ENCODE results near the gene SOX8.

DNA sequence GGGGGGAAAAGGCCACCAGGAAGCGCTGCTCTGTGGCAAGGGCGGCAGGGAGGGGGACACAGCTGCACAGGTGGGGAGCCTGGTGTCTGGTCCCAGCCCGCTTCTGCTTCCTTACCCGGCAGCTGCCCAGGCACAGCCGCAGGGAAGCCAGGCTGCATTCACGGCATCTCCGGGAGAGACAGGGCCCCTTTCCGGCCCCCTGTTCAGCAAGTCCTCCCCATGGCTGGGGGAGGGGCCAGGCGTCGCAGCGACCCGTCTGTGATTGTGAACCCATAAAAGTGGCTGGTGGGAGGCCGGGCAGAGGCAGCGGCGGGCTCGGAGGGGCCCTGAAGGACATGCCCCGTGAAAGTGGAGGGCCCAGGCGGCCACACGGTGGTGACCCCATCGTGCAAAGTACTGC is 28.7 kb downstream of the SOX8 start:
- TF ChIP-seq, protein P1, sequence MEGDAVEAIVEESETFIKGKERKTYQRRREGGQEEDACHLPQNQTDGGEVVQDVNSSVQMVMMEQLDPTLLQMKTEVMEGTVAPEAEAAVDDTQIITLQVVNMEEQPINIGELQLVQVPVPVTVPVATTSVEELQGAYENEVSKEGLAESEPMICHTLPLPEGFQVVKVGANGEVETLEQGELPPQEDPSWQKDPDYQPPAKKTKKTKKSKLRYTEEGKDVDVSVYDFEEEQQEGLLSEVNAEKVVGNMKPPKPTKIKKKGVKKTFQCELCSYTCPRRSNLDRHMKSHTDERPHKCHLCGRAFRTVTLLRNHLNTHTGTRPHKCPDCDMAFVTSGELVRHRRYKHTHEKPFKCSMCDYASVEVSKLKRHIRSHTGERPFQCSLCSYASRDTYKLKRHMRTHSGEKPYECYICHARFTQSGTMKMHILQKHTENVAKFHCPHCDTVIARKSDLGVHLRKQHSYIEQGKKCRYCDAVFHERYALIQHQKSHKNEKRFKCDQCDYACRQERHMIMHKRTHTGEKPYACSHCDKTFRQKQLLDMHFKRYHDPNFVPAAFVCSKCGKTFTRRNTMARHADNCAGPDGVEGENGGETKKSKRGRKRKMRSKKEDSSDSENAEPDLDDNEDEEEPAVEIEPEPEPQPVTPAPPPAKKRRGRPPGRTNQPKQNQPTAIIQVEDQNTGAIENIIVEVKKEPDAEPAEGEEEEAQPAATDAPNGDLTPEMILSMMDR (conservative IDR thresholded peaks at IDR 0.05; ENCODE audit: low read depth in 2 of 2), result no peak
- TF ChIP-seq JUNB (IDR thresholded peaks at IDR 0.05; ENCODE audit: unreplicated experiment) (no peak), EZH2 (IDR thresholded peaks at IDR 0.05; ENCODE audit: low read depth, unreplicated experiment) (no peak), POLR2AphosphoS5 (IDR thresholded peaks at IDR 0.05; ENCODE audit: low read depth) (no peak), EZH2phosphoT487 (IDR thresholded peaks at IDR 0.05; ENCODE audit: unreplicated experiment) (no peak), CREB1 (CRISPR knock-in tag; IDR thresholded peaks at IDR 0.05; ENCODE audit: low read depth) (no peak), ZNF114 (CRISPR knock-in tag; IDR thresholded peaks at IDR 0.05) (no peak), ZNF331 (CRISPR knock-in tag; IDR thresholded peaks at IDR 0.05; ENCODE audit: low read depth) (no peak), STAT1 (IDR thresholded peaks at IDR 0.05; ENCODE audit: unreplicated experiment) (no peak)
- TF ChIP-seq, protein P2, sequence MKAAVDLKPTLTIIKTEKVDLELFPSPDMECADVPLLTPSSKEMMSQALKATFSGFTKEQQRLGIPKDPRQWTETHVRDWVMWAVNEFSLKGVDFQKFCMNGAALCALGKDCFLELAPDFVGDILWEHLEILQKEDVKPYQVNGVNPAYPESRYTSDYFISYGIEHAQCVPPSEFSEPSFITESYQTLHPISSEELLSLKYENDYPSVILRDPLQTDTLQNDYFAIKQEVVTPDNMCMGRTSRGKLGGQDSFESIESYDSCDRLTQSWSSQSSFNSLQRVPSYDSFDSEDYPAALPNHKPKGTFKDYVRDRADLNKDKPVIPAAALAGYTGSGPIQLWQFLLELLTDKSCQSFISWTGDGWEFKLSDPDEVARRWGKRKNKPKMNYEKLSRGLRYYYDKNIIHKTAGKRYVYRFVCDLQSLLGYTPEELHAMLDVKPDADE (IDR thresholded peaks at IDR 0.05), result no peak
- TF ChIP-seq, protein P3, sequence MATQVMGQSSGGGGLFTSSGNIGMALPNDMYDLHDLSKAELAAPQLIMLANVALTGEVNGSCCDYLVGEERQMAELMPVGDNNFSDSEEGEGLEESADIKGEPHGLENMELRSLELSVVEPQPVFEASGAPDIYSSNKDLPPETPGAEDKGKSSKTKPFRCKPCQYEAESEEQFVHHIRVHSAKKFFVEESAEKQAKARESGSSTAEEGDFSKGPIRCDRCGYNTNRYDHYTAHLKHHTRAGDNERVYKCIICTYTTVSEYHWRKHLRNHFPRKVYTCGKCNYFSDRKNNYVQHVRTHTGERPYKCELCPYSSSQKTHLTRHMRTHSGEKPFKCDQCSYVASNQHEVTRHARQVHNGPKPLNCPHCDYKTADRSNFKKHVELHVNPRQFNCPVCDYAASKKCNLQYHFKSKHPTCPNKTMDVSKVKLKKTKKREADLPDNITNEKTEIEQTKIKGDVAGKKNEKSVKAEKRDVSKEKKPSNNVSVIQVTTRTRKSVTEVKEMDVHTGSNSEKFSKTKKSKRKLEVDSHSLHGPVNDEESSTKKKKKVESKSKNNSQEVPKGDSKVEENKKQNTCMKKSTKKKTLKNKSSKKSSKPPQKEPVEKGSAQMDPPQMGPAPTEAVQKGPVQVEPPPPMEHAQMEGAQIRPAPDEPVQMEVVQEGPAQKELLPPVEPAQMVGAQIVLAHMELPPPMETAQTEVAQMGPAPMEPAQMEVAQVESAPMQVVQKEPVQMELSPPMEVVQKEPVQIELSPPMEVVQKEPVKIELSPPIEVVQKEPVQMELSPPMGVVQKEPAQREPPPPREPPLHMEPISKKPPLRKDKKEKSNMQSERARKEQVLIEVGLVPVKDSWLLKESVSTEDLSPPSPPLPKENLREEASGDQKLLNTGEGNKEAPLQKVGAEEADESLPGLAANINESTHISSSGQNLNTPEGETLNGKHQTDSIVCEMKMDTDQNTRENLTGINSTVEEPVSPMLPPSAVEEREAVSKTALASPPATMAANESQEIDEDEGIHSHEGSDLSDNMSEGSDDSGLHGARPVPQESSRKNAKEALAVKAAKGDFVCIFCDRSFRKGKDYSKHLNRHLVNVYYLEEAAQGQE (IDR thresholded peaks at IDR 0.05; ENCODE audit: unreplicated experiment), result no peak
- TF ChIP-seq, protein P4, sequence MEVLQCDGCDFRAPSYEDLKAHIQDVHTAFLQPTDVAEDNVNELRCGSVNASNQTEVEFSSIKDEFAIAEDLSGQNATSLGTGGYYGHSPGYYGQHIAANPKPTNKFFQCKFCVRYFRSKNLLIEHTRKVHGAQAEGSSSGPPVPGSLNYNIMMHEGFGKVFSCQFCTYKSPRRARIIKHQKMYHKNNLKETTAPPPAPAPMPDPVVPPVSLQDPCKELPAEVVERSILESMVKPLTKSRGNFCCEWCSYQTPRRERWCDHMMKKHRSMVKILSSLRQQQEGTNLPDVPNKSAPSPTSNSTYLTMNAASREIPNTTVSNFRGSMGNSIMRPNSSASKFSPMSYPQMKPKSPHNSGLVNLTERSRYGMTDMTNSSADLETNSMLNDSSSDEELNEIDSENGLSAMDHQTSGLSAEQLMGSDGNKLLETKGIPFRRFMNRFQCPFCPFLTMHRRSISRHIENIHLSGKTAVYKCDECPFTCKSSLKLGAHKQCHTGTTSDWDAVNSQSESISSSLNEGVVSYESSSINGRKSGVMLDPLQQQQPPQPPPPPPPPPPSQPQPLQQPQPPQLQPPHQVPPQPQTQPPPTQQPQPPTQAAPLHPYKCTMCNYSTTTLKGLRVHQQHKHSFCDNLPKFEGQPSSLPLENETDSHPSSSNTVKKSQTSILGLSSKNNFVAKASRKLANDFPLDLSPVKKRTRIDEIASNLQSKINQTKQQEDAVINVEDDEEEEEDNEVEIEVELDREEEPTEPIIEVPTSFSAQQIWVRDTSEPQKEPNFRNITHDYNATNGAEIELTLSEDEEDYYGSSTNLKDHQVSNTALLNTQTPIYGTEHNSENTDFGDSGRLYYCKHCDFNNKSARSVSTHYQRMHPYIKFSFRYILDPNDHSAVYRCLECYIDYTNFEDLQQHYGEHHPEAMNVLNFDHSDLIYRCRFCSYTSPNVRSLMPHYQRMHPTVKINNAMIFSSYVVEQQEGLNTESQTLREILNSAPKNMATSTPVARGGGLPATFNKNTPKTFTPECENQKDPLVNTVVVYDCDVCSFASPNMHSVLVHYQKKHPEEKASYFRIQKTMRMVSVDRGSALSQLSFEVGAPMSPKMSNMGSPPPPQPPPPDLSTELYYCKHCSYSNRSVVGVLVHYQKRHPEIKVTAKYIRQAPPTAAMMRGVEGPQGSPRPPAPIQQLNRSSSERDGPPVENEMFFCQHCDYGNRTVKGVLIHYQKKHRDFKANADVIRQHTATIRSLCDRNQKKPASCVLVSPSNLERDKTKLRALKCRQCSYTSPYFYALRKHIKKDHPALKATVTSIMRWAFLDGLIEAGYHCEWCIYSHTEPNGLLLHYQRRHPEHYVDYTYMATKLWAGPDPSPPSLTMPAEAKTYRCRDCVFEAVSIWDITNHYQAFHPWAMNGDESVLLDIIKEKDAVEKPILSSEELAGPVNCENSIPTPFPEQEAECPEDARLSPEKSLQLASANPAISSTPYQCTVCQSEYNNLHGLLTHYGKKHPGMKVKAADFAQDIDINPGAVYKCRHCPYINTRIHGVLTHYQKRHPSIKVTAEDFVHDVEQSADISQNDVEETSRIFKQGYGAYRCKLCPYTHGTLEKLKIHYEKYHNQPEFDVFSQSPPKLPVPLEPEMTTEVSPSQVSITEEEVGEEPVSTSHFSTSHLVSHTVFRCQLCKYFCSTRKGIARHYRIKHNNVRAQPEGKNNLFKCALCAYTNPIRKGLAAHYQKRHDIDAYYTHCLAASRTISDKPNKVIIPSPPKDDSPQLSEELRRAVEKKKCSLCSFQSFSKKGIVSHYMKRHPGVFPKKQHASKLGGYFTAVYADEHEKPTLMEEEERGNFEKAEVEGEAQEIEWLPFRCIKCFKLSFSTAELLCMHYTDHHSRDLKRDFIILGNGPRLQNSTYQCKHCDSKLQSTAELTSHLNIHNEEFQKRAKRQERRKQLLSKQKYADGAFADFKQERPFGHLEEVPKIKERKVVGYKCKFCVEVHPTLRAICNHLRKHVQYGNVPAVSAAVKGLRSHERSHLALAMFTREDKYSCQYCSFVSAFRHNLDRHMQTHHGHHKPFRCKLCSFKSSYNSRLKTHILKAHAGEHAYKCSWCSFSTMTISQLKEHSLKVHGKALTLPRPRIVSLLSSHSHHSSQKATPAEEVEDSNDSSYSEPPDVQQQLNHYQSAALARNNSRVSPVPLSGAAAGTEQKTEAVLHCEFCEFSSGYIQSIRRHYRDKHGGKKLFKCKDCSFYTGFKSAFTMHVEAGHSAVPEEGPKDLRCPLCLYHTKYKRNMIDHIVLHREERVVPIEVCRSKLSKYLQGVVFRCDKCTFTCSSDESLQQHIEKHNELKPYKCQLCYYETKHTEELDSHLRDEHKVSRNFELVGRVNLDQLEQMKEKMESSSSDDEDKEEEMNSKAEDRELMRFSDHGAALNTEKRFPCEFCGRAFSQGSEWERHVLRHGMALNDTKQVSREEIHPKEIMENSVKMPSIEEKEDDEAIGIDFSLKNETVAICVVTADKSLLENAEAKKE (CRISPR knock-in tag; IDR thresholded peaks at IDR 0.05), result no peak
